Measurements from ENCODE around the gene GPR157.

The GPR157 gene

GRCh38 chr1:9080705-9081291, 48.1 kb downstream of the GPR157 start:
- Histone ChIP-seq H3K27me3 (replicated peaks; ENCODE audit: control insufficient read depth, insufficient read depth, low read length) (no peaks in the 10 kb centered on the region), H3K4me3 (replicated peaks; ENCODE audit: low read depth, low read length) (no peak overlapping the region), H3K36me3 (ENCODE audit: control insufficient read depth, insufficient read depth, low read length) (no peaks in the 10 kb centered on the region)
- TF ChIP-seq CTCF (IDR thresholded peaks at IDR 0.05; ENCODE audit: insufficient read depth, low read length, poor library complexity, severe bottlenecking) = no peak
- DNase-seq (ENCODE audit: extremely low read depth, insufficient read length) = no peak

GRCh38 chr1:9079988-9080704, 48.8 kb downstream of the GPR157 start:
- Histone ChIP-seq H3K4me3 (replicated peaks; ENCODE audit: low read depth, low read length) (no peak overlapping the region), H3K36me3 (ENCODE audit: control insufficient read depth, insufficient read depth, low read length) (no peaks in the 10 kb centered on the region), H3K27me3 (replicated peaks; ENCODE audit: control insufficient read depth, insufficient read depth, low read length) (no peaks in the 10 kb centered on the region)
- DNase-seq (ENCODE audit: extremely low read depth, insufficient read length) = peak; percentile 79
- no peak for TF ChIP-seq CTCF (IDR thresholded peaks at IDR 0.05; ENCODE audit: insufficient read depth, low read length, poor library complexity, severe bottlenecking)

GRCh38 chr1:9078752-9079500, 50.0 kb downstream of the GPR157 start:
- H3K27me3 ChIP-seq (replicated peaks; ENCODE audit: control insufficient read depth, insufficient read depth, low read length) = no peaks in the 10 kb centered on the region
- TF ChIP-seq CTCF (IDR thresholded peaks at IDR 0.05; ENCODE audit: insufficient read depth, low read length, poor library complexity, severe bottlenecking) = no peak
- H3K4me3 ChIP-seq (replicated peaks; ENCODE audit: low read depth, low read length) = no peak overlapping the region
- no peak for DNase-seq (ENCODE audit: extremely low read depth, insufficient read length)
- H3K36me3 ChIP-seq (ENCODE audit: control insufficient read depth, insufficient read depth, low read length) = no peaks in the 10 kb centered on the region

GRCh38 chr1:9078015-9078751, 50.7 kb downstream of the GPR157 start:
- no peaks in the 10 kb centered on the region for H3K36me3 ChIP-seq (ENCODE audit: control insufficient read depth, insufficient read depth, low read length)
- no peaks in the 10 kb centered on the region for H3K27me3 ChIP-seq (replicated peaks; ENCODE audit: control insufficient read depth, insufficient read depth, low read length)
- DNase-seq (ENCODE audit: extremely low read depth, insufficient read length) = peak; percentile 46
- no peak for TF ChIP-seq CTCF (IDR thresholded peaks at IDR 0.05; ENCODE audit: insufficient read depth, low read length, poor library complexity, severe bottlenecking)
- no peak overlapping the region for H3K4me3 ChIP-seq (replicated peaks; ENCODE audit: low read depth, low read length)

- Histone ChIP-seq H3K27me3 (replicated peaks; ENCODE audit: control insufficient read depth, insufficient read depth, low read length) (no peaks in the 10 kb centered on the region), H3K36me3 (ENCODE audit: control insufficient read depth, insufficient read depth, low read length) (no peaks in the 10 kb centered on the region), H3K4me3 (replicated peaks; ENCODE audit: low read depth, low read length) (no peak overlapping the region)
- DNase-seq (ENCODE audit: extremely low read depth, insufficient read length) = no peak
- no peak for TF ChIP-seq CTCF (IDR thresholded peaks at IDR 0.05; ENCODE audit: insufficient read depth, low read length, poor library complexity, severe bottlenecking)
Measured at GRCh38 chr1:9075022-9075421, 53.9 kb downstream of the GPR157 start.
